Measurements from ENCODE around the gene TMEM200A.

The TMEM200A gene

DNA sequence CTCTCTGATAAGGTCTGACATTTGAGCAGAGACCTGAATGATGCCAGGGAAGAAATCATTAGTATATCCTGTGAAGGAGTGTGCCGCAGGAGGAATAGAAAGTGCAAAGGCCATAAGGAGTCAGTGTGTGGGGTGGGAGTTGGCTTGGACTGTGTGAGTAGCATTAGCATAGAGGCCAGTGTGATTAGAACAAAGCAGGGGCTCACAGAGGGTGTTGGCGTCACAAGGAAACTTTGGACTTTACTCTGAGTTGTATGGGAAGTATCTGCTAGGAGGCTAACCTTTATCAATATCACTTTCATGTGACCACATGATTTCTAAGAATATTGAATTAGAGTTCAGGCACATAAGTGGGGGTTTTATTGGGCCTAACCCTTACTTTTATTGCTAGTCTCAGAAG, 12.1 kb downstream of the TMEM200A start:
- no peak for DNase-seq (ENCODE audit: low read depth)

DNA sequence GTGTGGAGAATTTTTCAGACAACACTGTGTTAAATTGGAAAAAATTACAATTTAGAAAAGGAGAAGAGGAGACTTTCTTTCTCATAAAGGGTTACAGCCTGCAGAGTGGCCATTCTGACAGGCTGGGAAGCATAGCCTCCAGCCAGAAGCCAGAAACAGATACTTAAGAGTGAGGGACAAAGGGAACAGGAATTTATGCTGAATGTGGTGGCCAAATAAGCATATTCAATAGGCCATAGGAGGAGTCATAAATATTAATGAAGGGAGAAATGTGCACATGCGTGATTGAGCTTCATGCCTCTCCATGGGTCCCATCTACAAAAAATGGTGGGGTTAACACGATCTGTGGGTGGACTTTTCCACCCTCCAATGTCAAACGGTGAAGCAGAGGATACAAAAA, 13.4 kb downstream of the TMEM200A start:
- no peak for DNase-seq (ENCODE audit: low read depth)

DNA sequence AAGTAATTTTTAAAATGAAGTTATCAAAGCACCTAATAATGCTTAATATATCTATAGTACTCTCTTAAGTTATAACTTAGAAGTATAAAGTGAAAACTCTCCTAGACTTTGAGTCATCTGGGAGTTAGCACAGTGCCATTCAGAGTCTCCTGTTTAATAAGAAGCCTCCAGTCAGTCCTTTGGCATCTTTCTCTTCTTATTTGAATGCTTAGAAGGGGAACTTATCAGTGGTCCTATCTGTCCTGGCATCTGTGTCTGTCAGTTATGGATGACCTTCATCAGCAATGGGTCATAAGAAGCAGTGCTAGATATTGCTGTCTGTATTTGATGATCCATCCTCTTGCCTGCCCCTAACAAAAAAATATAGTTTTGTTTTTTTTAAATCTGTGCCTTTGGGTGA, 15.2 kb downstream of the TMEM200A start:
- no peak for DNase-seq (ENCODE audit: low read depth)

DNA sequence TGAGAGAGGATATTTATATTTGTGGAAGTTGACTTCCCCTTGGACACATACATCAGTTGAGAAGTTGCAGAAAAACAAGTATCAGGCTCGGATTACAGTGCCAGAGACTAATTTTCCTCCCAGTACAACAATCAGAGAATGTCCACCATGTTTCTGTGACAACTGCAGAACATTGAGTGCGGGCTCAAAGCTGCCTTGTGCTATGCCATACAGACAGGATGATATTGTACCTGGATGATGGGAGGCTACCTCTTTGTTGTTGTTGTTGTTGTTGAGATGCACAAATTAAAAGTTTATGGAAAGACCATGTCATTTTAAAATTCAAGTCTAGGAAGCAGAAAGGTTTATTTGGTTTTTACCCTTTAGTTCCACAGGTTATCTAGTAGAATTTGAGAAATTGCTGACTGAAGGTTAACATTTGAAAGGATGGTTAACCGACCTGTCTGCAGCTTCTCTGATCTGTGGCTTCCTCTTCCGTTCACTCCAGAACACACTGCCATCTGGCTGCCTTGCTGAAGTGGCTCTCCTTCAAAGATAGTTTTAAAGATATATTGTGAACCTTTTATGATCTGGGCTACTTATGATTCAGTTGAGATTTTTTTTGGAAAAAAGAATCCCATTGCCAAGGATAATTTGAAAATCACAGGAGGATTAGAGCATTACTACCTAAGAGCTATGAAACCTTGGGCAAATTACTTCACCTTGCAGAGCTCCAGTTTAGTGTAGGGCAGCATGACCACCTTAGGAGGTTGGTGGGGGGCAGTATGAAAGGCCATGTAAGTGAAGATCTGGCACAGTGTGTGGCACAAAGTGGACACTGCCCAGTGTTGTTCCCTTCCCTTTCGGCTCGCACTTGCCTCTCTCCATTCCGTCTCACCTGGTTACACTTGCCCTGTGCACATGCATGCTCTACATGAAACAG, 15.9 kb downstream of the TMEM200A start:
- no peak for DNase-seq (ENCODE audit: low read depth)

DNA sequence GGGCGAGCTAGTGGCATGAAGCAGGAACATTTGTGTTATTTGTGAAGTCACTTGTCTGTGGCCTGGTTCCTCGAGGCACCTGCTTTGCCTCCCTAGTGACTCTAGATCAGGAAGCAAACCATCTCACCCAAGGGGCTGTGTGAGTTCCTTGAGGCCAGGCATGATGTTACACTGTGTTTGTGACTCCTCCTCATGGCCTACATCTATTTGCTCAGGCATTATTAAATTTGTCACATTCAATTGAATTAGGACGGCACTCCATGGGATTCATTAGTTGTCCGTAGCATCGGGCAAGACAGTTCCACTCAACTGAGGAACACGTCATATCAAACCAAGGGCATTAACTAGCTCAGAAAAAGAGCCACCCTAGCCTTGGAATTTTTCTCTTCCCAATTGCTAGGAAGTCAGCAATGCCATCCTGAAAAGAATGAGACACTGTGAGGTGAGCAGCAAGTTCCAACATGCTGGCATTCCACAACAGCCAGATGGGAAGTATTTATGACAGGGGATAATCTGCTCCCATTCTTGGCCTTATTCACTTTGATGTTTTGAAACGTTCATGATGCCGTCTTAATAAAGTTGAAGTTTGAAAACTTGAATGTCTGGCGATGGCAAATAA, 17.2 kb downstream of the TMEM200A start:
- no peak for DNase-seq (ENCODE audit: low read depth)

DNA sequence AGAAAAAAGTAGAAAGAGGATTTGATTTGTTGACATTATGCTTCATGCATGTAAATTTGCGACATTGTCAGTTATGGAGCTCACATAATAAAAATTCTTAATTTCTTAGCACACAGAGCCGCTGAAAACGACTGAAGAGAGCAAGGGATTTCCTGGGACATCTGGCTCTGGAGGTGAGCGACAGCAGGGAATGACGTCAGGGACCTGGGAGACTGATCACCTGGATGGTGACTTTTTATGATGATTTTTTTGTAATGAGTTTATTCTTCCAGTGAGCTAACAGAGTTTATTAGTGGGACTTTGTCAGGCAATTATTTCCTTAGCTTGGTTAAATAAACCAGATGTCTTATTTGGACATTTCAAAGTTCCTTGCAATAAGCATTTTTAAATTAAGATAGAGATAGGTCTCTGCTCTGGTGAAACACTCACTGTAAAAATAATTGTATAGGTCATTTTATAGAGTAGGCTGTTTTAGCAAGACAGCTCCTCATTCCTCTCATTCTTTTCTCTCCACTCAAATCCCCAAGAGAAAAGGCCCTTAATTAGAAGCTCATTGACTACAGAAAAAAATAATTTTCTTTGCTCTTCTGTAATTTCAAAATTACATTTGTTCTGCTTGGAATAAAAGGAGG, 19.4 kb downstream of the TMEM200A start:
- DNase-seq (ENCODE audit: low read depth) = no peak

DNA sequence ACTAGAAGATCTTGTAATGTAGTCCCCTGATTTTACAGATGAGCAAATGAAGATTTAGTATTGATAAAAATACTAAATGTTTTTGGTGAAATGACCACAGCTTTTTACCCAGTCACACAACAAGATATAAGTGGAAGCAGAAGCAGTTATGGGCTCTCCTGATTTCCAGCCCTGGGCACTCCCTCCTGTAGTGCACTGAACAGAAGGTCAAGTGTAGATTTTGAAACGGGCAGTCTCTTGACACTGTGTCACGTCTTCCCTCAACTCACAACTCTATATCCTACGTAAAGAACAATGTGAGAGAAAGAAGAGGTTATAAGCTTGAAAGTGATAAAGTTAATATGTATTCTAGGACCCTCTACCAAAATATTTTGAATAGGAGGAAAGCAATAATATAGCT, 23.3 kb downstream of the TMEM200A start:
- no peak for DNase-seq (ENCODE audit: low read depth)

DNA sequence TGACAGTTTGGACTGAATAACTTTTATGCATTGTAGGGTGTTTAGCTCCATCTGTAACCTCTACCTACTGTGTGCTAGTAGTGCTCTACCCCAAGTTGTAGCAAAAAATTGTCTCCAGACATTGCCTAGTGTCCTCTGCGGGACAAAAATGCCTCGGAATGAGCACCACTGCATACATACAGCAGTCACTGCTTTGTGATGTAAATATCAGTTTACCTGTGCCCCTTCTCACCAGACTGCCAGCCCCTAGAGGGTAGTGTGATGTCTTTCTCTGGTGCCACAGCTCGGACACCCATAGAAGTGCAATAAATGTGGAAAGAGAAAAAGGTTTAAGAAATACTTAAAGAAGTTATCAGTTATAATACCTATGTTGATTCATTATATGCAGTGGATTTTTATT, 25.1 kb downstream of the TMEM200A start:
- no peak for DNase-seq (ENCODE audit: low read depth)

DNA sequence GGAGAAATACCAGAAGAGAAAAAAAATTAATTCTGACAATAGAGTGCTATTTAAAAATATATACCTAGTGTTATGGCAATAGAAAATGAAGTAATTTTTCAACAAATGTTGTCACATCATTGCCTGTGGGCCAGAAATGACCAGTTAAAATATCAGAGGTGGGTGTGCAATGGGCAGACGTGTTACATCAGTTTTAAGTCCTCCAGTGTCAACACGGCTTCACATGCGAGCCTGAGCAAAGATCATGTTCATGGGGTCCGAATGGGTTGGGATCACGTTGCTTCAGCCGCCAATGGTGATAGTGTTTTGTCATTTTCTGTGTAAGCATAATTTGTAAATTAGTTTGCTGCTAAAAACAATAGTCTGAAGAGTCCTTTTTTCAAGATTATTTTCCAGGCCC, 27.5 kb downstream of the TMEM200A start:
- no peak for DNase-seq (ENCODE audit: low read depth)

DNA sequence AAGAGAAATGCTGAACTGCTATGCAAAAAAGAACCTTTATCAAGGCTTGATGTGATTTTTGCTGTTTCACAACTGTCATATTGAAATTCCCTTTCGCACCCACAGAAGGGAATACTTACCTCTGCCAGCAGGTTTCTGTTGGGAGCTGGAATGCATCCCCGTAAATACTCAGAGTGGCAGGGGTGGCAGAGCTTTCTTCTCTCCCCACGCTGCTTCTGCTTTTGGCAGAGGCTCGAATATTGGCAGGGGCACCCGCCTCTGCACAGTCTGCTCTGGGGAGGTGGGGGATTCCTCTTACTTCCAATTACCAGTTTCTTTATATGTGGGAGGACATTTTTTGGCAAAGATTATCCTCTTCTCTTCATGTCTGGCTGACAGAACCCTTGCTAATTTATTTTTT, 28.4 kb downstream of the TMEM200A start:
- DNase-seq (ENCODE audit: low read depth) = no peak

DNA sequence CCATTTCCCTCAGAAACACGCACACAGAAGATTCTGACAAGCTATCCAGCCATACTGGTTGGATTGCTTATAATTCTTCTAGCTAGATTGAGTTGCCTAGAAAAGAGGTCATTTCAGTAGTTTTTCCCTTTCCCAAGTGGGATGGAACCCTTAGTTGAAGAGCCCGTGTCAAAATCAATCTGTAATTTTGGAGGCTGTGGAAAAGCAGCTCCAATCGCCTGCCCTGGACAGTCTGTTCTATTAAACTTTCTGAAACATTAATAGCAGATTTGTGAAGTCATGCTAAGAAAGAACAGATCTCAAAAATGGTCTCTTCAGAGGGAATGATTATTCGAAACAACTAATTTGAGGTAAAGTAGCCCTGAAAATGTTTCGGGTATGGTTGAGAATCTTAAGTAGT, 29.3 kb downstream of the TMEM200A start:
- DNase-seq (ENCODE audit: low read depth) = no peak

DNA sequence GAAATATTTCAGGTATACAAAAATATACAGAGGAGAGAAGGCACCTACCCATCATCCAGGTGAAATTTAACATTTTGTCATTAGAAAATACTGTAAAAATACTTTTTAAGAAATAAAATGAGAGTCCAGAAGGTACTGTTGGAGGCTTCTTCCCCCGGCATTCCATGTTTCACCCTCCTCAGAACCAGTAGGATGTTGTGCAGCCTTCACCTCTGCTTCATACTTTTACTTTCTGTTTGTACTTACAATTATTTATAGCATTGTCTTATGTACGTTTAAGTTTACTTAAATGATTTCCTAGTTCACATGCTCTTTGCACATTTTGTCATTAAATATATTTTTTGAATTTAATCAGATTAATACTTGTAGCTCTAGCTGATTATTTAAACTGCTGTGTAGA, 30.9 kb downstream of the TMEM200A start:
- no peak for DNase-seq (ENCODE audit: low read depth)

DNA sequence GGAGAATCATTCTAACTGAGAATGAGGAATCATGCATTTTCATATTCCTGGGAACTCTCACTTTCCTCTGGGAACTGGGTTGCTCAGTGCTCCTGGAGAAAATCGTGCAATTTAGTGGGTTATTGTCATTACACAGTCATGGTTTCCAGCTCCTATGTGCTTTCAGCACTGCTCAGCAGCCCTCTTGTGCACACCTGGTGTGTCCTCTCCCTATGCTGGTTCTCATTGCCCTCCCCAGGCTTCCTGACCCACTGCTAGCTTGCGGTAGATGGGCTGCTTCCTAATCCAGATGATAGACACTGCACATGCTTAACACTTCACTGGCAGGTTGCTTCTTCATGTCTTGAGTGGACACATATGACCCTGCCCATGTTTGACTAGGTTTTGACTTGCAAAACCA, 39.7 kb downstream of the TMEM200A start:
- no peak for DNase-seq (ENCODE audit: low read depth)

DNA sequence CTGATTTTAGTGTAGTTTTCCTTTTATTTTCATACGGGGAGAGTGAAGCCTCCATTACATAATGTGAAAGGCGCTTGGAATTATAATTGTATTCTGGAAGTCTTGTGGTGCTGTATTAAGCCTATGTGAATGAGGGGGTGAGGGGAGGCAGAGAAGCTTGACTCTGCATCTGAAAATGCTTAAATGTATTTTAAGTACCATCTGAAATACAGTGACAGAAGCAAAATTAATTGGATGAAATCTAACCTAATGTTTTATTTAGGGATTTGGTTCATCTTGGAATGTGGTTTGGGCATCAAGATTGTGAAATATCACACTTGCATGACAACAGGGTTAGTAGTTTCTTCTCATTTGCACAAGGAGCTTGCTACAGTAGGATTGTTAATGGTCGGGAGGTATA, 41.2 kb downstream of the TMEM200A start:
- DNase-seq (ENCODE audit: low read depth) = no peak

DNA sequence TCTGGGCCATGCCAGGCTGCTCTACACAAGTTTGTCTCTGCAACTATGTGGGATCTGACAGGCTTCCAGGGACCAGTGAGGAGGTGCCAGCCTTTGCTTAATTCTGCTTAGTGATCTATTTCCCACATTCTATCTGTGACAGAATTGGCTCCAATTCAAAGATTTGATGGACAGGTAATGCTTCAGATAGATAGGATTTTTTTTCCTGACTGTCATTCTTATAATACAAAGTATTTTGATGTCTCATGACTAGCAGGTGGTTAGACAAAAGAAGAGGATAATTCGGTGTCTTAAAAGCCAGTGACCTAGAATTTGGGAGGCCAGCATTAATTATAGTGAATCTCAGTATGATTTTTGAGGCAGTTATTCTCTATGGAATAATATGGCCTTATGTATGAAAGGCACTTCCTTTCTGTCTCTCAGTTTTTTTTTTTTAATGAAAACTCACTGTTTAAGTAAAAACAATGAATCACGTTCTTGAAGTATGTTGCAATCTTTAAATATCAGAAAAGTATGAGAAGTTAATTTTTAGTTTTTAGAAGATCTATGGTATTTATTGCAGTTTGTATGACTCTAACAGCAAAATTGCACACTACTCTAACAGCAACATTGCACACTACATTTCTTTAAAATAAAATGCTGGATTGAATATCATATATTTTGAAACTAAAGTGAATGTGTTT, 43.7 kb downstream of the TMEM200A start:
- DNase-seq (ENCODE audit: low read depth) = no peak

DNA sequence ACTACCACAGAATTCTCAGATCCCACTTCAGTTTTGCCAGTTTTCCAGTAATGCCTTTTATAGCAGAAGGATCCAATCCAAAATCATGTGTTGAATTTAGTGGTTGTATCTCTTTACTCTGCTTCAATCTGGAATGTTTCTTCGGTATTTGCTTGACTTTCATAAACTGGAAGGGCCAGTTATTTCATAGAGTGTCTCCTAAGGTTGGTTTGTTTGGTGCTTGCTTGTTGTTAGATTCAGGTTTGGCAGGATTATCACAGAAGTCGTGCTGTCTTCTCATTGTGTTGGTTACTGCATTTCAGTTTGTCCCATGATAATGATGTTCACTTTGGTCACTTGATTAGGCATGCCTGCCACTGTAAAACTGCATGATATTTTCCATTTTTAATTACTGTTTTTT, 45.7 kb downstream of the TMEM200A start:
- DNase-seq (ENCODE audit: low read depth) = no peak

DNA sequence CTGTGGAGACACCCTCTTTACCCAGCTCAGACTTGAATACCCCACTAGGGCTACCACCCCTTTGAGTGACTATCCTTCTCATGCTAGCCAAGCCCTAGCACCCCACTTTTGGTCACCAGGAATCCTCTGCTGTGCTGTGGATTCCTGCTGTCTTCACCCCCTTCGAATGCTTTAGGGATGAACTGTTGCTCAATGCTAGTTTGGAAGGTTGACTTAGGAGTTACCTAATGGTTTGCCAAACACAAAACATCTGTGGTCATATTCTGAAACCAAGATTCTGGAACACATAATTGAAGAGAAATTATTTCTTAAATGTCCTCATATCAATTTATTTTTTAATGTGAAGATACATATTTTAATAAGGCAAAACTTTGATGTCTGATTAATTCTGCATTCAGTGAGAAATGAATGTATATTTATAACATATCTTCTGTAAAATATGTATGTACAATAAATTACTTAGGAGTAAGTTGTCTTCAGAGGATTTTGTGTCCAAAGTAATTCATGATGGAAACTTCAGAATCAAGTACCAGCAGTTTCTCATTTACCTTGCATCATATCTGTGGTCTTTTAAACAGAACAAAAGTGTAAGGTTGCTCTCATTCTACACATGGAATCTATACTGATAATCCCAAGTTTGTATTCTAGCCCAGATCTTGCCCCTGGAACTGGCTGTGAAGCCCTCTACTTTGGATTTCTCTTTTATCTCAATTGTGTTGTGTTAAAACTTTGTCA, 46.9 kb downstream of the TMEM200A start:
- DNase-seq (ENCODE audit: low read depth) = no peak

DNA sequence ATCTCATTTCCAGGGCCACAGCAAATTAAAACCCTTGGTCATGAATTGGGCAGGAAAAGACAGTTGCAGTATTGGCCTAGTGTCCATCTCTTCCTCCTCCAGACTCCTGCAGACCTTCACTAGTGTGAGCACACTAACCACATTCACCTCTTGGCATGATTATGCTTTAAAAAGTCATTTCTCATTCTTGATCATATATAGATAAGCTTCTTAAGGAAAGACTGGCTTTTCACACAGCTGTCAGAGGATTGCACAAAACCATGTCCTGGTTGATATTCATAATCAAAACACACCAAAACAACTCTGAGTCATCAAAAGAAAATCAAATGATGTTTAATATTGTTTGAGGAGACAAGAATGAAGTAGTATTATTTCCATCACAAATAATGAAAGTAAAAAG, 52.1 kb downstream of the TMEM200A start:
- no peak for DNase-seq (ENCODE audit: low read depth)

DNA sequence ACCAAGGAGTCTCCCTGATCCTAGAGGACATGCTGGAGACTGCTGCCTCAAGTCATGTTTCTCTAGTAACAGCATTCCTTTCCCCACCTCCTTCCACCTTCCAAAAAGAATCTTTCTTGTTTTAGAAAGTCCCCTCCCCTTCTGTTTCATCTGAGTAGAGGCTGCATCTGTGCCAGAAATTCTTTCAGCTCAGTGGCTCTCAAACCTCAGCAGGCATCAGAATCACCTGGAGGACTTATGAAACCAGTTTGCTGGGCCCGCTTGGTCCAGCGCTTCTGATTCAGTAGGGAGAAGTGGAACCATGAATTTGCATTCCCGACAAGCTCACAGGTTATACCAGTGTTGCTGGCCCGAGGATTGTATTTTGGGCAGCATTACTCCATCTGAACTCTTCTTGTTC, 55.1 kb downstream of the TMEM200A start:
- no peak for DNase-seq (ENCODE audit: low read depth)

DNA sequence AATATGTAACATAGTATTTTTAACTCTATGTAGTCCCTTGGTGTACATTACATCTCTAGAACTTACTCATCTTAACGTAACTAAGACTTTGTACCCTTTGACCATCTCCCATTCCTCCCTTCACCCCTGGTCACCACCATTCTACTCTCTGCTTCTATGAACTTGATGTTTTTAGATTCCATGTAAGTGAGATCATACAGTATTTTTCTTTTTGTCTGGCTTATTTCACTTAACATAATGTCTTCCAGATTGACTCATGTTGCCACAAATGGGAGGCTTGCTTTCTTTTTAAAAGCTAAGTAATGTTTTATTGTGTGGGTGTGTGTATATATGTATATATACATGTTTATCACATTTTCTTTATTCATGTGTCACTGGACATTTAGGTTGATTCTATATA, 55.8 kb downstream of the TMEM200A start:
- no peak for DNase-seq (ENCODE audit: low read depth)

DNA sequence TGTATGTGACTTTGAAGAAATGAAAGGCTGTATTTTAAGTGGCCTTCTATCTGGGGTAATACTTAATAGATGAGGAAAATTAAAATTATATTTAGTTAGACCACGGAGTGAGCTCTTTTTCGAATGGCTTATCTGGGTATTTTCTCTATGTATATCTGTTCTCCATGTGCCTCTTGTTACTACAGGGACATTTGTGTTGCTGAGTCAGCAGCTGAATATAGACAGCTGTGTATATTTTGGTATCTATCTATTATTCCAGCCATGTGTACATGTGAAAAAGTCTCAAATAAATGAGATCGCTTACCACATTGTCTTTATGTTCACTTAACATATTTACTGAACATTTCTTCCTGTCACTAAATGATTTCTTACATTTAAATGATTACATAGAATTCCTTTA, 57.2 kb downstream of the TMEM200A start:
- DNase-seq (ENCODE audit: low read depth) = no peak

DNA sequence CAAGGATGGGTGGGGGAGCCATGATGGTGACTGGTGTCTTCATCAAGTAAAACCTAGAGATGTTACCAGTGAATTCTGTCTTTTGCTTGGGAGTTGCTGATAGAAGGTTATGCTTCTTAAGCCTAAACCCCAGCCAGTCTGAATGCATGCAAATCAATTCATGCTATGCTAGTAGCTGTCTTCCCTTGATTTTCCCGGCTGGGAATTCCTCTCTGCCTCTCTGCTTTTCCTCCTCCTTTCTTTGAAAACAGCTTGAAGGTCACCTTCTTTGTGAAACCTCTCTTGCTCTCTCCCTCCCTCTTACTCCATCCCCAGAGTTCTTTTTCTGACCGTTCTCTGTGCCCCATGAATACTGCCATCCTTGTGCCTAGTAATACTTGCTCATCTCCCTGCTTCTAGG, 58.9 kb downstream of the TMEM200A start:
- DNase-seq (ENCODE audit: low read depth) = no peak

All from T follicular helper cell (primary cell).